Adrenal gland (tissue), 12 donors: Measurements from ENCODE around the gene ZBED5. TPM values are rescaled to one million over a fixed set of nuclear protein-coding genes. Genes with fewer than 3 reads are reported as not detected.
"Not testable (repeated sequence)": the region's sequence is repeated elsewhere in the genome, so short reads cannot be mapped to it uniquely, and the experiment has no call there.

Experiments
- DNase-seq, 7 donors: peaks; one replicate each; pipeline ENCODE4 v3.0.0-alpha.2; 2019 to 2020
- H3K27ac ChIP-seq, 5 donors: fragments of 200-600 bp; sonication (generic) in 4 of 5; 1 replicate in 3 of 5; 2 replicates in 2 of 5; pipeline versions ENCODE4 v1.5.1 to v1.8.0; 2016 to 2020; ENCODE audit warnings: mild to moderate bottlenecking in 1 of 5
- H3K27me3 ChIP-seq: fragments of 200-600 bp; 2 replicates; pipeline ENCODE4 v1.8.0; 2021
- H3K36me3 ChIP-seq, 2 donors: fragments of 200-600 bp; replicated peaks in 1 of 2; 1 replicate in 1 of 2; 2 replicates in 1 of 2; pipeline versions ENCODE4 v1.5.1 to v1.8.0; 2018 to 2022
- H3K4me1 ChIP-seq, 2 donors: fragments of 200-600 bp; replicated peaks in 1 of 2; 1 replicate in 1 of 2; 2 replicates in 1 of 2; pipeline versions ENCODE4 v1.5.1 to v1.8.0; 2018 to 2021
- H3K4me3 ChIP-seq, 4 donors: fragments of 200-600 bp; sonication (generic) in 3 of 4; one replicate each; pipeline ENCODE4 v1.5.1; 2016 to 2018
- H3K9me3 ChIP-seq, 3 donors: fragments of 200-600 bp; sonication (generic) in 1 of 3; replicated peaks in 1 of 3; 1 replicate in 2 of 3; 2 replicates in 1 of 3; pipeline versions ENCODE4 v1.5.1 to v1.8.0; 2016 to 2021
- CTCF ChIP-seq, 6 experiments: fragments of 450-650 bp in 4 of 6; fragments of 200-600 bp in 2 of 6; sonication (generic) in 1 of 6; IDR thresholded peaks; 1 replicate in 5 of 6; 2 replicates in 1 of 6; pipeline versions ENCODE4 v1.5.1 to v1.8.0; 2016 to 2021; ENCODE audit warnings: antibody characterized with exemption in 6 of 6, mild to moderate bottlenecking in 2 of 6, moderate library complexity in 1 of 6
- POLR2A ChIP-seq, 2 donors: fragments of 450-650 bp; IDR thresholded peaks; one replicate each; pipeline ENCODE4 v1.6.1; 2017; ENCODE audit warnings: antibody characterized with exemption in 2 of 2, mild to moderate bottlenecking in 2 of 2, moderate library complexity in 1 of 2
- WGBS, 4 donors: extraction: QIAGEN DNeasy Blood & Tissue Kit in 2 of 4; methylation state at CpG; one replicate each; pipeline versions ENCODE4 v1.1.5 to v1.1.7; 2013 to 2017; 5-methylcytosine and 5-hydroxymethylcytosine counted together
- intact Hi-C, 2 donors: fragments of 100-400 bp; cut with DNase I; formaldehyde crosslinking; loops; one replicate each; pipeline versions ENCODE4 v1.14.1 to v1.15.0; 2022 to 2023
- polyA plus RNA-seq, 3 donors: library from polyadenylated mRNA; stranded (reverse); fragments of 200-250 nt in 2 of 3; fragments of 350-450 nt in 1 of 3; fragmentation: Illumina TruSeq in 1 of 3; extraction: RNeasy Lipid Tissue Mini Kit (QIAGEN cat#74804) in 1 of 3; gene quantifications; one replicate each; pipeline ENCODE4 v1.2.3, GENCODE V29; 2013 to 2014
- total RNA-seq, 9 donors: library from RNA; depleted of rRNA in 4 of 9; stranded (reverse); fragments of >200 nt in 4 of 9; fragments of 120-200 nt in 1 of 9; fragmentation: NEBNext Ultra II Directional in 1 of 9; extraction: Animal tissue kit (Norgen Biotek cat#: 25700) in 1 of 9; gene quantifications; one replicate each; pipeline versions ENCODE4 v1.1.0 to v1.2.4, GENCODE V29; 2013 to 2023
- donor health status: healthy with polysubstance abuse.
- donor health status: Bipolar disorder and iron deficiency.
- donor health status: DM: yes; HTN: yes; CAD: no.
- donor health status: DM: no; HTN: no; CAD: no.
- donor health status: DM: no; HTN: no; CAD: no.
- donor health status: DM: yes; HTN: yes; CAD: no.

Gene ZBED5
- total and polyA plus RNA-seq, 12 donors: 12.3 to 53.3 (median 34.7) TPM

- no peak for DNase-seq
- no peak overlapping the region for H3K4me3 ChIP-seq
- H3K27ac ChIP-seq: no peak overlapping the region
- H3K36me3 ChIP-seq: no peaks in the 10 kb centered on the region
- 62 to 84% (median 69%) methylated on average over 3 of the region's 3 CpGs for WGBS, 4 donors
- H3K27me3 ChIP-seq: no peaks in the 10 kb centered on the region
- no peaks in the 10 kb centered on the region for H3K4me1 ChIP-seq
- no peaks in the 10 kb centered on the region for H3K9me3 ChIP-seq
- intact Hi-C loops: no loop called here
- TF ChIP-seq POLR2A (IDR thresholded peaks at IDR 0.05) (no peak), CTCF (IDR thresholded peaks at IDR 0.05) (no peak)
Measured at GRCh38 chr11:10838881-10839280, 19.0 kb downstream of the ZBED5 start.

GRCh38 chr11:10838083-10838482 is 19.8 kb downstream of the ZBED5 start:
- H3K36me3 ChIP-seq: no peaks in the 10 kb centered on the region
- H3K9me3 ChIP-seq: no peaks in the 10 kb centered on the region
- no peak overlapping the region for H3K4me3 ChIP-seq
- H3K27me3 ChIP-seq: no peaks in the 10 kb centered on the region
- intact Hi-C loops: no loop called here
- DNase-seq: no peak
- H3K27ac ChIP-seq: no peak overlapping the region
- H3K4me1 ChIP-seq: no peaks in the 10 kb centered on the region
- no peak for TF ChIP-seq CTCF (IDR thresholded peaks at IDR 0.05)
- no peak for TF ChIP-seq POLR2A (IDR thresholded peaks at IDR 0.05)

GRCh38 chr11:10836884-10837283 is 21.0 kb downstream of the ZBED5 start:
- H3K9me3 ChIP-seq, intact Hi-C loops, H3K27ac ChIP-seq, H3K4me1 ChIP-seq, H3K27me3 ChIP-seq, H3K4me3 ChIP-seq, H3K36me3 ChIP-seq, DNase-seq: not testable (repeated sequence)
- 80 to 90% (median 84%) methylated on average over 4 of the region's 4 CpGs for WGBS, 4 donors

GRCh38 chr11:10829139-10829538 is 28.7 kb downstream of the ZBED5 start:
- H3K27me3 ChIP-seq: no peaks in the 10 kb centered on the region
- DNase-seq: no peak
- intact Hi-C loops: no loop called here
- TF ChIP-seq POLR2A (IDR thresholded peaks at IDR 0.05) (no peak), CTCF (IDR thresholded peaks at IDR 0.05) (no peak)
- no peaks in the 10 kb centered on the region for H3K4me1 ChIP-seq
- H3K9me3 ChIP-seq: no peaks in the 10 kb centered on the region
- no peak overlapping the region for H3K27ac ChIP-seq
- H3K4me3 ChIP-seq: no peak overlapping the region
- 91 to 95% (median 94%) methylated on average over 3 to 4 of the region's 4 CpGs for WGBS, 4 donors
- no peaks in the 10 kb centered on the region for H3K36me3 ChIP-seq

GRCh38 chr11:10828402-10828801 is 29.5 kb downstream of the ZBED5 start:
- no peaks in the 10 kb centered on the region for H3K4me1 ChIP-seq
- WGBS, 4 donors: 70 to 98% (median 95%) methylated on average over 2 of the region's 2 CpGs
- intact Hi-C loops: no loop called here

More at GRCh38 chr11:10828402-10828801, 29.5 kb downstream of the ZBED5 start:
- no peak for DNase-seq
- H3K4me3 ChIP-seq: no peak overlapping the region
- TF ChIP-seq POLR2A (IDR thresholded peaks at IDR 0.05) (no peak), CTCF (IDR thresholded peaks at IDR 0.05) (no peak)
- H3K9me3 ChIP-seq: no peaks in the 10 kb centered on the region
- H3K27ac ChIP-seq: no peak overlapping the region
- no peaks in the 10 kb centered on the region for H3K36me3 ChIP-seq
- H3K27me3 ChIP-seq: no peaks in the 10 kb centered on the region
